GM12872 (cell line): Measurements from ENCODE around the gene ATXN7L1.

Source experiments
- CTCF ChIP-seq: IDR thresholded peaks from 3 replicates; pipeline ENCODE4 v1.5.1; 2011; ENCODE audit warnings: low read depth, mild to moderate bottlenecking, low read length, moderate library complexity; ENCODE audit not compliant: insufficient read depth

Gene ATXN7L1

GRCh38 chr7:105621176-105621575 lies 255.2 kb downstream of the ATXN7L1 start:
- TF ChIP-seq CTCF, result no peak

GRCh38 chr7:105619590-105619989 lies 256.8 kb downstream of the ATXN7L1 start:
- TF ChIP-seq CTCF, result no peak

- TF ChIP-seq CTCF, result no peak
Measured at GRCh38 chr7:105618016-105618296, 258.4 kb downstream of the ATXN7L1 start.

- TF ChIP-seq CTCF, result no peak
Measured at GRCh38 chr7:105617280-105618015, 259.0 kb downstream of the ATXN7L1 start.

GRCh38 chr7:105614341-105614840 lies 262.0 kb downstream of the ATXN7L1 start:
- no peak for TF ChIP-seq CTCF

GRCh38 chr7:105613611-105614330 lies 262.6 kb downstream of the ATXN7L1 start:
- TF ChIP-seq CTCF, result no peak

- no peak for TF ChIP-seq CTCF
Measured at GRCh38 chr7:105612806-105613205, 263.6 kb downstream of the ATXN7L1 start.
